ENCODE results near the gene DICER1. TPM values are rescaled to one million over a fixed set of nuclear protein-coding genes. Genes with fewer than 3 reads are reported as not detected.

DICER1 gene
- total RNA-seq, 1 donor from 2014 or later = 70.0 TPM

DNA sequence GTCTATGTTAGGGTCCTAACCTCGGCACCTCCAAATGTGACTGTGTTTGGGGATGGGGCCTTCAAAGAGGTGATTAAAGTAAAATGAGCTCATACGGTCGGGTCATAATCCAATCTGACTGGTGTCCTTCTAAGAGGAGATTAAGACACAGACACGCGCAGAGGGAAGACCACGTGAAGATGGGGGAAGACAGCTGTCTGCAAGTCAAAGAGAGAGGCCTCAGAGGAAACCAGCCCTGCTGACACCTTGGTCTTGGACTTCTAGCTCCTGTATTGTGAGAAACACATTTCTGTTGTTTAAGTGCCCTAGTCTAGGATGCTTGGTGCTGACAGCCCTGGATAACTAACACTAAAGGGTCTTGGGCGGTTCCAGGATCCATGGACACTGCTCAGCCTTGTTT lies 109.6 kb downstream of the DICER1 start:
- H3K27ac ChIP-seq = no peak overlapping the region
- no peaks in the 10 kb centered on the region for H3K36me3 ChIP-seq
- H3K27me3 Mint-ChIP-seq (ENCODE audit: insufficient read depth, low read depth) = peaks cover 21% of the 10 kb centered on the region
- TF ChIP-seq CTCF (IDR thresholded peaks at IDR 0.05) (no peak), EZH2phosphoT487 (IDR thresholded peaks at IDR 0.05) (no peak), EZH2 (IDR thresholded peaks at IDR 0.05) (no peak)
- H2AFZ ChIP-seq (replicated peaks) = no peak overlapping the region
- H3K9ac ChIP-seq = no peak overlapping the region
- no peak for DNase-seq (ENCODE audit: low spot score)
- peaks cover 9% of the 10 kb centered on the region for H3K4me1 ChIP-seq
- H3K27me3 ChIP-seq = peaks cover 76% of the 10 kb centered on the region
- H3K4me2 ChIP-seq = no peak overlapping the region
- H3K27ac Mint-ChIP-seq = no peak overlapping the region
- H3K4me1 Mint-ChIP-seq = peaks cover 20% of the 10 kb centered on the region
- H3K9me3 Mint-ChIP-seq = no peaks in the 10 kb centered on the region
- H3K4me3 ChIP-seq = no peak overlapping the region
- no peaks in the 10 kb centered on the region for H3K79me2 ChIP-seq (ENCODE audit: low read depth)
- no peak overlapping the region for H3K4me3 Mint-ChIP-seq
- no peaks in the 10 kb centered on the region for H3K36me3 Mint-ChIP-seq
- no peaks in the 10 kb centered on the region for H3K9me3 ChIP-seq (ENCODE audit: low read depth)
- no peaks in the 10 kb centered on the region for H3F3A ChIP-seq (ENCODE audit: low read depth)
- no peaks in the 10 kb centered on the region for H4K20me1 ChIP-seq (ENCODE audit: low read depth)

GRCh38 chr14:95046711-95047681 lies 110.3 kb downstream of the DICER1 start:
- H4K20me1 ChIP-seq (ENCODE audit: low read depth) = no peaks in the 10 kb centered on the region
- H3K4me2 ChIP-seq = no peak overlapping the region
- DNase-seq (ENCODE audit: low spot score) = no peak
- Mint-ChIP-seq H3K9me3 (no peaks in the 10 kb centered on the region), H3K4me3 (no peak overlapping the region), H3K36me3 (no peaks in the 10 kb centered on the region), H3K4me1 (peaks cover 13% of the 10 kb centered on the region), H3K27ac (no peak overlapping the region), H3K27me3 (ENCODE audit: insufficient read depth, low read depth) (peaks cover 20% of the 10 kb centered on the region)
- TF ChIP-seq EZH2 (IDR thresholded peaks at IDR 0.05) = no peak
- TF ChIP-seq EZH2phosphoT487 (IDR thresholded peaks at IDR 0.05) = no peak
- no peak for TF ChIP-seq CTCF (IDR thresholded peaks at IDR 0.05)
- no peaks in the 10 kb centered on the region for H3K36me3 ChIP-seq
- H3K9ac ChIP-seq = no peak overlapping the region
- no peaks in the 10 kb centered on the region for H3K9me3 ChIP-seq (ENCODE audit: low read depth)
- no peak overlapping the region for H3K27ac ChIP-seq
- H3K4me1 ChIP-seq = peaks cover 9% of the 10 kb centered on the region
- peaks cover 83% of the 10 kb centered on the region for H3K27me3 ChIP-seq
- no peaks in the 10 kb centered on the region for H3K79me2 ChIP-seq (ENCODE audit: low read depth)
- no peak overlapping the region for H2AFZ ChIP-seq (replicated peaks)
- no peak overlapping the region for H3K4me3 ChIP-seq
- no peaks in the 10 kb centered on the region for H3F3A ChIP-seq (ENCODE audit: low read depth)

GRCh38 chr14:95045836-95046430 lies 111.4 kb downstream of the DICER1 start:
- H3K4me3 ChIP-seq = no peak overlapping the region
- Mint-ChIP-seq H3K36me3 (no peaks in the 10 kb centered on the region), H3K9me3 (no peaks in the 10 kb centered on the region), H3K4me3 (no peak overlapping the region), H3K27ac (no peak overlapping the region), H3K4me1 (peaks cover 7% of the 10 kb centered on the region), H3K27me3 (ENCODE audit: insufficient read depth, low read depth) (peaks cover 18% of the 10 kb centered on the region)
- H3K4me2 ChIP-seq = no peak overlapping the region
- H3K27me3 ChIP-seq = peaks cover 90% of the 10 kb centered on the region
- no peak overlapping the region for H3K27ac ChIP-seq
- TF ChIP-seq CTCF (IDR thresholded peaks at IDR 0.05) = no peak
- no peak for TF ChIP-seq EZH2 (IDR thresholded peaks at IDR 0.05)
- TF ChIP-seq EZH2phosphoT487 (IDR thresholded peaks at IDR 0.05) = no peak
- H3K9ac ChIP-seq = no peak overlapping the region
- H3K9me3 ChIP-seq (ENCODE audit: low read depth) = no peaks in the 10 kb centered on the region
- no peaks in the 10 kb centered on the region for H4K20me1 ChIP-seq (ENCODE audit: low read depth)
- H2AFZ ChIP-seq (replicated peaks) = no peak overlapping the region
- no peak for DNase-seq (ENCODE audit: low spot score)
- H3K4me1 ChIP-seq = peaks cover 9% of the 10 kb centered on the region
- H3F3A ChIP-seq (ENCODE audit: low read depth) = no peaks in the 10 kb centered on the region
- H3K79me2 ChIP-seq (ENCODE audit: low read depth) = no peaks in the 10 kb centered on the region
- no peaks in the 10 kb centered on the region for H3K36me3 ChIP-seq

All from neural progenitor cell (in vitro differentiated cells).